Vagina (tissue), 2 donors: ENCODE data around the gene MMEL1. TPM values are rescaled to one million over a fixed set of nuclear protein-coding genes. Genes with fewer than 3 reads are reported as not detected.
"Not testable (repeated sequence)": the region's sequence is repeated elsewhere in the genome, so short reads cannot be mapped to it uniquely, and the experiment has no call there.

Source experiments
- DNase-seq, 2 donors: peaks; one replicate each; pipeline ENCODE4 v3.0.0-alpha.2; 2017; ENCODE audit errors: extremely low spot score in 2 of 2
- H3K27ac ChIP-seq: fragments of 200-600 bp; sonication (generic); one replicate; pipeline ENCODE4 v1.5.1; 2019
- H3K27me3 ChIP-seq: fragments of 200-600 bp; sonication (generic); one replicate; pipeline ENCODE4 v1.5.1; 2019
- H3K36me3 ChIP-seq, 2 donors: fragments of 200-600 bp; sonication (generic); one replicate each; pipeline ENCODE4 v1.5.1; 2017 to 2019
- H3K4me1 ChIP-seq: fragments of 200-600 bp; sonication (generic); one replicate; pipeline ENCODE4 v1.5.1; 2019
- H3K4me3 ChIP-seq, 2 donors: fragments of 200-600 bp; sonication (generic); 1 replicate in 1 of 2; 2 replicates in 1 of 2; pipeline ENCODE4 v1.5.1; 2016 to 2019
- H3K9me3 ChIP-seq: fragments of 200-600 bp; sonication (generic); one replicate; pipeline ENCODE4 v1.5.1; 2019
- POLR2A ChIP-seq, 2 donors: fragments of 450-650 bp; IDR thresholded peaks; one replicate each; pipeline ENCODE4 v1.6.1; 2017; ENCODE audit warnings: antibody characterized with exemption in 2 of 2, mild to moderate bottlenecking in 2 of 2, moderate library complexity in 2 of 2
- POLR2AphosphoS5 ChIP-seq, 2 donors: sonication (generic); formaldehyde crosslinking; IDR thresholded peaks; one replicate each; pipeline ENCODE4 v1.9.0; 2017; ENCODE audit warnings: antibody characterized with exemption in 2 of 2, mild to moderate bottlenecking in 2 of 2, low read depth in 1 of 2; ENCODE audit not compliant: insufficient read depth in 1 of 2
- intact Hi-C: fragments of 100-400 bp; cut with DNase I; formaldehyde crosslinking; loops from one replicate; pipeline ENCODE4 v1.15.1; 2023
- total RNA-seq: library from RNA; depleted of rRNA; stranded (reverse); fragments of >200 nt; gene quantifications from one replicate; pipeline ENCODE4 v1.2.3, GENCODE V29; 2016
- TF ChIP-seq, protein P1 (sequence below), 3 experiments: fragments of 450-650 bp in 2 of 3; fragments of 200-600 bp in 1 of 3; sonication (generic) in 1 of 3; IDR thresholded peaks; one replicate each; pipeline ENCODE4 v1.5.1; 2017 to 2019; ENCODE audit warnings: antibody characterized with exemption in 3 of 3, mild to moderate bottlenecking in 2 of 3, moderate library complexity in 2 of 3

Gene MMEL1
- total RNA-seq, 1 donor from 2014 or later: 4.4 TPM

GRCh38 chr1:2627746-2628145 lies 5.1 kb downstream of the MMEL1 start:
- no peaks in the 10 kb centered on the region for H3K36me3 ChIP-seq
- no peak overlapping the region for H3K4me3 ChIP-seq
- TF ChIP-seq POLR2AphosphoS5 (IDR thresholded peaks at IDR 0.05; ENCODE audit: insufficient read depth in 1 of 2, low read depth in 1 of 2) (no peak), POLR2A (IDR thresholded peaks at IDR 0.05) (no peak)
- TF ChIP-seq, protein P1, sequence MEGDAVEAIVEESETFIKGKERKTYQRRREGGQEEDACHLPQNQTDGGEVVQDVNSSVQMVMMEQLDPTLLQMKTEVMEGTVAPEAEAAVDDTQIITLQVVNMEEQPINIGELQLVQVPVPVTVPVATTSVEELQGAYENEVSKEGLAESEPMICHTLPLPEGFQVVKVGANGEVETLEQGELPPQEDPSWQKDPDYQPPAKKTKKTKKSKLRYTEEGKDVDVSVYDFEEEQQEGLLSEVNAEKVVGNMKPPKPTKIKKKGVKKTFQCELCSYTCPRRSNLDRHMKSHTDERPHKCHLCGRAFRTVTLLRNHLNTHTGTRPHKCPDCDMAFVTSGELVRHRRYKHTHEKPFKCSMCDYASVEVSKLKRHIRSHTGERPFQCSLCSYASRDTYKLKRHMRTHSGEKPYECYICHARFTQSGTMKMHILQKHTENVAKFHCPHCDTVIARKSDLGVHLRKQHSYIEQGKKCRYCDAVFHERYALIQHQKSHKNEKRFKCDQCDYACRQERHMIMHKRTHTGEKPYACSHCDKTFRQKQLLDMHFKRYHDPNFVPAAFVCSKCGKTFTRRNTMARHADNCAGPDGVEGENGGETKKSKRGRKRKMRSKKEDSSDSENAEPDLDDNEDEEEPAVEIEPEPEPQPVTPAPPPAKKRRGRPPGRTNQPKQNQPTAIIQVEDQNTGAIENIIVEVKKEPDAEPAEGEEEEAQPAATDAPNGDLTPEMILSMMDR (IDR thresholded peaks at IDR 0.05): no peak
- H3K9me3 ChIP-seq: no peaks in the 10 kb centered on the region
- intact Hi-C loops: no loop called here
- peaks cover 10% of the 10 kb centered on the region for H3K27me3 ChIP-seq
- DNase-seq: no peak
- H3K27ac ChIP-seq: no peak overlapping the region
- H3K4me1 ChIP-seq: peaks cover 7% of the 10 kb centered on the region

DNA sequence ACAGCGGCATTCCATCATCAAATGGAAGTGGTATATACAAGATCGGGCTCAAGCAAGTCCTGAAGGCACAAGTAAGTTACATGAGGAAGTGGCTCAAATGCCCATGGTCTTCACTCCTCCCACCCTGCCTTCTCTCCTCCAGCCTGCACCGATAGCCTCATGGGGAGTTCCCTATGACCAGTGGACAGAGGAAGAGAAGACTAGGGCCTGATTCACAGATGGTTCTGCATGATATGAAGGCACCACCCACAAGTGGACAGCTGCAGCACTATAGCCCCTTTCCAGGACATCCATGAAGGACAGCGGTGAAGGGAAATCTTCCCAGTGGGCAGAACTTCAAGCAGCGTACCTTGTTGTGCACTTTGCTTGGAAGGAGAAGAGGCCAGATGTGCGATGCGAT lies 7.1 kb downstream of the MMEL1 start:
- H3K4me3 ChIP-seq, H3K27ac ChIP-seq, H3K9me3 ChIP-seq, H3K36me3 ChIP-seq, DNase-seq, H3K27me3 ChIP-seq, intact Hi-C loops, H3K4me1 ChIP-seq: not testable (repeated sequence)

GRCh38 chr1:2625311-2625710 lies 7.5 kb downstream of the MMEL1 start:
- H3K27me3 ChIP-seq: peaks cover 10% of the 10 kb centered on the region
- H3K36me3 ChIP-seq: no peaks in the 10 kb centered on the region
- intact Hi-C loops: no loop called here
- H3K4me1 ChIP-seq: peaks cover 7% of the 10 kb centered on the region
- no peak overlapping the region for H3K27ac ChIP-seq
- TF ChIP-seq POLR2AphosphoS5 (IDR thresholded peaks at IDR 0.05; ENCODE audit: insufficient read depth in 1 of 2, low read depth in 1 of 2) (no peak), POLR2A (IDR thresholded peaks at IDR 0.05) (no peak)
- TF ChIP-seq, protein P1 (IDR thresholded peaks at IDR 0.05): no peak
- H3K9me3 ChIP-seq: no peaks in the 10 kb centered on the region
- DNase-seq: no peak
- H3K4me3 ChIP-seq: no peak overlapping the region

DNA sequence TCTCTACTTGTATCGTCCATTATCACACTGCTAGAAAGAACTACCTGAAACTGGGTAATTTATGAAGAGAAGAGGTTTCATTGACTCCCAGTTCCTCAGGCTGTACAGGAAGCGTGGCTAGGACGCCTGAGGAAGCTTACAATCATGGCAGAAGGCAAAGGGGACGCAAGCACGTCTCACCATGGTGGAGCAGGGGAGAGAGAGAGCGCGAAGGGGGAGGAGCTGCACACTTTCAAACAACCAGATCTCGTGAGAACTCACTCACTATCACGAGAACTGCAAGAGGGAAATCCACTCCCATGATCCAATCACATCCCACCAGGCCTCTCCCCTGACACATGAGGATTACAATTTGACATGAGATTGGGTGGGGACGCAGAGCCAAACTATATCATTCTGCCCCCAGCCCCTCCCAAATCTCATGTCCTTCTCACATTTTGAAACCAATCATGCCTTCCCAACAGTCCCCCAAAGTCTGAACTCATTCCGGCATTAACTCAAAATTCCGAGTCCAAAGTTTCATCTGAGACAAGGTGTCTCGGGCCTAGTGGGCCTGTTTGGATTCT lies 8.0 kb downstream of the MMEL1 start:
- DNase-seq: no peak
- no peaks in the 10 kb centered on the region for H3K9me3 ChIP-seq
- TF ChIP-seq POLR2AphosphoS5 (IDR thresholded peaks at IDR 0.05; ENCODE audit: insufficient read depth in 1 of 2, low read depth in 1 of 2): no peak
- H3K27ac ChIP-seq: no peak overlapping the region
- no peak overlapping the region for H3K4me3 ChIP-seq
- H3K36me3 ChIP-seq: no peaks in the 10 kb centered on the region
- H3K4me1 ChIP-seq: peaks cover 7% of the 10 kb centered on the region
- H3K27me3 ChIP-seq: peaks cover 10% of the 10 kb centered on the region
- intact Hi-C loops: no loop called here

DNA sequence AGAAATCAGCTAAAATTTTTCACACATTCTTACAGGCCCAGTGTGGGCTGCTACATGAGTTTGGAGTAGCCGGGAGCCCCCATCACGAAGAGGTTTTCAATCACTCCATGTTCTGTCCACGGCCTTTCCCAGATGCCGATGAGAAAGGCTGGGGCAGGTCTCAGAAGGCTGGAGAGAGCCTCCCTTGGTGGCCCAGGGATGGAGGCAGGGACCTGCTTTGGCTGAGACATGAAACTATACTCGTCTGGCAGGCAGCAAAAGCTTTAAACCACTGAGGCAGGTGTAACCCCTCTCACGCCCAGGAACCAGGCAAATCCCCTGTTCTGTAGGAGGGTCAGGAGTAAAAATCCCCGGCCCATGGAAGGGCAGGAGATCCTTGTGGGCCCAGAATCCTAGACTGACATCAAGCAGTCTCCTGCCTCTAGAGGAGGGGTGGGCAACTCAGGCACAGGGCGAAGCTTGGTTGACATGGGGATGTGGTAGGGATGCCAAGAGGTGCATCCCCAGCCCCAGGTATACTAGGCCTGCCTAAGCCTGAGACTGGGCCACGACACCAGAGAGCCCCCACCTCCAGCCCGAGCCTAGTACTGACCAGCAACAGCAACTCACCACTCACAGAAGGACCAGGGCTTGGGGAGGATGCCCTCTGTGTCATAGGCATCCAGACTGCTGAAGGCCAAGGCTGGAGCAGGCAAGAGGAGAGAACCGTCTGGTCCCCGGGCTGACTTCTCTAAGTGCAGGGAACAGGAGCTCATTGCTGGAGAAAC lies 9.1 kb downstream of the MMEL1 start:
- DNase-seq: no peak
- Histone ChIP-seq H3K36me3 (no peaks in the 10 kb centered on the region), H3K9me3 (no peaks in the 10 kb centered on the region), H3K4me1 (peaks cover 3% of the 10 kb centered on the region), H3K4me3 (no peak overlapping the region), H3K27ac (no peak overlapping the region), H3K27me3 (peaks cover 3% of the 10 kb centered on the region)
- intact Hi-C loops: no loop called here
- TF ChIP-seq POLR2A (IDR thresholded peaks at IDR 0.05): no peak
- TF ChIP-seq, protein P1 (IDR thresholded peaks at IDR 0.05): no peak

DNA sequence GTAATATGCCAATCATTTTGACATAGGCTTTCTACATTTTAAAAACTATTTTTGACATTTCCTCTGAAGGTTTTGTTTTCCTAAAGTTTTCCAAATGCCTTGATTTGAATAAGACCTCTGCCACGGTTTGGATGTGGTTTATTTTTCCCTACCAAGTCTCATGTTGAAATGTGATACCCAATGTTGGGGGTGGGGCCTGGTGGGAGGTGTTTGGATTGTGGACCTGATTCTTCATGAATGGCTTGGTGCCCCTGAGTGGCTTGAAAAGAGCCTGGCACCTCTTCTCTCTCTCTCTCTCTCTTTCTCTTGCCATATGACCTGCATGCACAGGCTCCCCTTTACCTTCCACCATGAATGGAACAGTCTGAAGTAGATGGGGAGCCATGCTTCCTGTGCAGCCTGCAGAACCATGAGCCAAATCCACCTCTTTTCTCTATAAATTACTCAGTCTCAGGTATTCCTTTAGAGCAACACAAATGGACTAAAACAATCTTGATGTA lies 14.8 kb downstream of the MMEL1 start:
- TF ChIP-seq POLR2AphosphoS5 (IDR thresholded peaks at IDR 0.05; ENCODE audit: insufficient read depth in 1 of 2, low read depth in 1 of 2) (no peak), POLR2A (IDR thresholded peaks at IDR 0.05) (no peak)
- TF ChIP-seq, protein P1 (IDR thresholded peaks at IDR 0.05): no peak
- Histone ChIP-seq H3K9me3 (no peaks in the 10 kb centered on the region), H3K4me1 (no peaks in the 10 kb centered on the region), H3K27me3 (no peaks in the 10 kb centered on the region), H3K36me3 (no peaks in the 10 kb centered on the region), H3K4me3 (no peak overlapping the region), H3K27ac (no peak overlapping the region)
- intact Hi-C loops: no loop called here
- DNase-seq: no peak
